ENCODE results near the gene PPM1L.

PPM1L gene

DNA sequence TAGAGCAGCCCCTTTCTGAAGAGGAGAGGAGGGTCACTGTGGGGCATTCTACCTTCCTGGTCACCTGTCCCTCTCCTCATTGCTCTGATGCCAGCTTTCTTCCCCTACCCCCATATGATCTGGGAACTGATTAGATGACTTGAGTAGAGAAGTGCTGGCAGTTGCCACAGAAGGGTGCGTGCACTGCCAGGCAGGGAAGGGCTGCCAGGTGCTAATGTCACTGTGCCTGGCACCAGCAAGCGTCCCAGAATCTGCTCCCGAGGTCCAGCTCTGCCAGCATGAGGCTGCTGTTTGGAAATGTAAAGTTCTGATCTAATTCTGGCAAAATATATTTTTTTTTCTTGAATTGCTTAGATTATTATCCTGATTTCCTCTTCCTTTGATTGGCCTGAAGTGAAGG is 52.8 kb downstream of the PPM1L start:
- no peak for DNase-seq (ENCODE audit: low read depth)

- no peak for DNase-seq (ENCODE audit: low read depth)
These were observed 53.4 kb downstream of the PPM1L start for GRCh38 chr3:160809453-160809852.

DNA sequence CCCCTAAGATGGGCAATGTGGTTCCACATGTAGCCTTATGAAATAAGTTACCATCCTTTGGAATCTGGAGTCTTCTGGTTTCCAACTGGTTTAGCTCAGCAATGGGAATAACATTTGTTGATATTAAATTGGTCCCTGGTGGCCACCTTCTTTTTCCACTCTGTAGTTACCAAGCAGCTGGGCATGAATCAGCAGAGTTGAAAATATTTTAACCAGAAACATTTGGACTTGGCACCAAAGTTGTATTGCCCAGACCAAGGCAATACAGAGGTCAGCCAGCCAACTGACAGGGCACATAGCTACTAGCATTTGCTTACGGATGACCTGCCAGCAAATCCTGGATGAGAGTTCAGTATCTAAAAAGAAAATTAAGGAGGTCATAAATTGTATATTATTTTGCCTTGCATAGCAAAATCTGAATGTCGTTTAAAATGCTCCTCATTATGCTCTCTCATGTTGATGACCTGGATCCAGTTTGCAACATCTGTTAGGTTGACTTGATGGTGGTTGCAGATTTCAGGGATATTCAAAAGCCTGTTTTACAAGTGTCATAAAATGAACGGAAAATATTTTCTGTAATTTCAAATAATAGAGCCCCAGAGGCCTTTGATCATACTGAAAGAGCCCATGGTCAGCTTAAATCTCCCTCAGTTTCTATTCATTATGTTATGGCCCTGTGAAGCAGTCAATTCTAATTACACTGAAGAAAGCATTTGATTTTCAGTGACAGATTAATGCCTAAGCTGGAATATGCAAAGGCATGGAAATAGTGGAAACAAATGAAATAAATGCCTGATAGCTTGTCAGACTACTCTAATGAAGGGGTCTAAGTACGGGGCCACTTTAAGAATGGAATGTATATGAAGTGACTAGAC is 54.6 kb downstream of the PPM1L start:
- DNase-seq (ENCODE audit: low read depth), result no peak

DNA sequence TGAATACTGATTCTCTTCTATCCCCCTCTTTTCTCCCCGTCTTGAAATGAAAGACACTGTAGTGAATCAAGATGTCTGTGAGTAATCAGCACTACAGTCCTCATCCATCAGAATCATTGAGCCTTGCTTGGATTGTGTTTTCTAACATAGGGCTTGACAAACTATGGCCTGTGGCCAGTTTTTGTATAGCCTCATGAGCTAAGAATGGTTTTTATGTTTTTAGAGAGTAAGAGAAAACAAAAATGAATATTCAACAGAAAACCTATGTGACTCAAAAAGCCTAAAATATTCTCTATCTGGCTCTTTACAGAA is 55.2 kb downstream of the PPM1L start:
- no peak for DNase-seq (ENCODE audit: low read depth)

GRCh38 chr3:160812304-160812703 is 56.3 kb downstream of the PPM1L start:
- DNase-seq (ENCODE audit: low read depth), result no peak

DNA sequence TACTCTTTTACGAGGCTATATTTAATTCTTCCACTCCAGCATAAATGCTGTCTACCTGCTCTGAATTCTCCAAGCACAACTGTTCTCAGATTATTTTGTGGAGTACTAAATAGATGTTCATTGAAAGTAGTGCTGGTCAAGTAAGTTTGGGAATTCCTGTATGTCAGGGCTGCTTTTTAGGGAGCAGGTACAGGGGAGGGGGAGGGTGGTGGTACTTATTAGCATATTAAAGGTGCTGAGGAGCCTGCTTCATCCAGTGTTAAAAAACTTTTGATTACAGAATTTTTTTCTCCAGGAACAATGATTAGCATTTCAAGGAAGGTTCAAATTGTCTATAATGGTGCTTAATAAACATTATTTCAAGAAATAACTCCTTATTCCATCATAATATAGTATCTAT is 59.2 kb downstream of the PPM1L start:
- DNase-seq (ENCODE audit: low read depth), result no peak

DNA sequence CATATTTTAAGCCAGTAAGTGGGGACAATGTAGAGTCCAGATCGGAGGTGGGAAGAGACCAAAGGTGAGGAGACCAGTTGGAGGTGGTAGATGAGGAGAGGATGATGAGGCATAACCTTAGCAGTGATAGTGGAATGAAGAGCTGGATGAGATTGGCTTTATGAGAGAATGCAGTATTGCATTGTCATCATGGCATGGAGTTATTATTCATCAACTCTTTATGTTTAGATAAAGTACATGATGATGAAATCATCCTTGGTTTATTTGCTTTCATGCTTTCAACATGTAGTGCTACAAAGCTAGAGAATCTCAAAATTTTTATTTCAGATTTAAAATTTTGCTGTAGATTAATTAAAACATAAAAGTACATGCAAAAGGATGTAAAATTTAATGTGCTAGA is 64.0 kb downstream of the PPM1L start:
- no peak for DNase-seq (ENCODE audit: low read depth)

DNA sequence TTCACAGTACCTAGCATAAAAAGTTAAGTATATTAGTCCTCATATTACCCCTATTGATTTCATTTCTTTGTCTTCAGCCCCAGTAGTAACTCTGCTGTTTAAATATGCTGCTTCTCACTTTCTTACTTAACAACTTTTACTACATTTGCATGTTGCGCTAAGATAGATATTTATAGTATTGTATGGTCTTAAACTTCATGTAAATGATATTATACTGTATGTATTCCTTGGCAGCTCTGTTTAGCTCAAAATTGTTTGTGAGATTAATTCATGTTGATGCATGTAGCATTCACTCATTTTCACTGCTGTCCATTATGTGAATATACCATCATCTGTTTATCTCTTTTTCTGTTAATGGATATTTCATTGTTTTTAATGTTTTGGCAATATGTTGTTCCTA is 64.4 kb downstream of the PPM1L start:
- DNase-seq (ENCODE audit: low read depth), result no peak

- DNase-seq (ENCODE audit: low read depth), result no peak
These were observed 66.9 kb downstream of the PPM1L start for GRCh38 chr3:160822936-160823335.

DNA sequence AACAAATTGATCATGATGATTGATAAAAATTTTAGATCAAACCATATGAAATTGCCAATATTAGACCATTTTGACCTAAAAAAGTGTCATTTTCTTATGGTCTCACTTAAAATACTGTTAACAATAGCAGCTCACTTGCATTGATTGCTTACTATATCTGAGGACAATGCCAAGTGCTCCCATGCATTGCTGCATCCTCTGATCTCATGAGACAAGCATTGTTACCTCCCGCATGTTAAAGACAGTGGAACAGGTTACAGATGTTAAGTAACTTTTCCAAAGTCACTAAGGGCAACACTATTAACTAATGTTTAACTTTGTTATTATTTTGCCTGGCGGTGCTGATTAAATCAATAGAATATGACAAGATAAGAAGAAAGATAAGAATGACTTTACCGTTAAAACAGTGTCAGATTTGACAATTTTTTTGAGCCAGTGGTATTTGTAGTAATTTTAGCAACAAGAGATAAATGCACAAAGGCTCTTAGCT is 69.3 kb downstream of the PPM1L start:
- DNase-seq (ENCODE audit: low read depth), result no peak

DNA sequence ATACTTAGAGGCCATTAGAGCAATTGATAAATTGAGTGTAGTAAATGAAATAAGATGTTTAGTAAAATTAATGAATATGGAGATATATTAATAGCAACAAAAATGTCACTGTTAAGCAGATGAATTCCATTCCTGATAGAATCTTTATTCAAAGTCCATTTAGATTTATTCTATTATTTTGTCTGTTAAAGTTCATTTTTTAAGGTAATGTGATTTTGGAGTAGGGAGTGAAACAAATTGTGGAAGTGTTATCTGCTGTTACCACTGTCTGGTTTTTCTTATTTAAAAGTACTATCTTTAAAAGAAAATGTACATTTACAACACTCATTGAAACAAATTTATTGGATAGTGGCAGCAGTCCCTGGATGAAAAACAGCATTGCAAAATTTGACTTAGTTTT is 70.4 kb downstream of the PPM1L start:
- DNase-seq (ENCODE audit: low read depth), result no peak

DNA sequence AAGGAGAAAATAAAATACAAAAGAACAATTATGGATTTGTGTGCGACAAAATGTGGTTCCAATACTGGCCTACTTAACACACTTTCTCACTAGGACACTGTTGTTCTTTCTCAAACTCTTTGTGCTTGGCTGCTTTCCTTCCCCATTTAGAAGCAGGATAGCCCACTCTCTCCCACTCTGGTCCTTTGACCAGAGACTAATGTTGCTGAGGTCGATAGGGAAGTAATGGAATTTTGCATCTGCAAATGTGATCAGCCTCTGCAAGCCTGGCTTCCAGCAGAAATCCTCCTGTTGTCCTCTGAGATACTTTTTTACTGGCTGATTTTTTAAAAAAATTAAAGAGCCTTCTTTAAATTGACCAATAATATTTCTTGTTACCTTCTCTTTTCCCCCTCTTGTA is 71.0 kb downstream of the PPM1L start:
- no peak for DNase-seq (ENCODE audit: low read depth)

DNA sequence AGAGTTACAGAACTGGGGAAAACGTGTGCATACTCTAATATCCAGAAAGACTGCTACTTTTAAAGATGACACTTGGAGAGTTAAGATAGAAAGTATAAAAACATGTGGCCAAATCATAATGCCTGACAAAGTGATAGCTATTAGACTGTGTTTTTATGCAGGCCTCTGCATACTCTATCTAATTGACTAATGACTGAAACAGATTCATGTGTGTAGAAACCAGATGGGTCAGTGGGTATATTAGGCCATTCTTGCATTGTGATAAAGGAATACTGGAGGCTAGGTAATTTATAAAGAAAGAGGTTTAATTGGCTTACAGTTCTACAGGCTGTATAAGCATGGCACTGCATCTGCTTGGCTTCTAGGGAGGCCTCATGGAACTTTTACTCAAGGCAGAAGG is 71.5 kb downstream of the PPM1L start:
- no peak for DNase-seq (ENCODE audit: low read depth)

GRCh38 chr3:160828880-160829279 is 72.8 kb downstream of the PPM1L start:
- no peak for DNase-seq (ENCODE audit: low read depth)

DNA sequence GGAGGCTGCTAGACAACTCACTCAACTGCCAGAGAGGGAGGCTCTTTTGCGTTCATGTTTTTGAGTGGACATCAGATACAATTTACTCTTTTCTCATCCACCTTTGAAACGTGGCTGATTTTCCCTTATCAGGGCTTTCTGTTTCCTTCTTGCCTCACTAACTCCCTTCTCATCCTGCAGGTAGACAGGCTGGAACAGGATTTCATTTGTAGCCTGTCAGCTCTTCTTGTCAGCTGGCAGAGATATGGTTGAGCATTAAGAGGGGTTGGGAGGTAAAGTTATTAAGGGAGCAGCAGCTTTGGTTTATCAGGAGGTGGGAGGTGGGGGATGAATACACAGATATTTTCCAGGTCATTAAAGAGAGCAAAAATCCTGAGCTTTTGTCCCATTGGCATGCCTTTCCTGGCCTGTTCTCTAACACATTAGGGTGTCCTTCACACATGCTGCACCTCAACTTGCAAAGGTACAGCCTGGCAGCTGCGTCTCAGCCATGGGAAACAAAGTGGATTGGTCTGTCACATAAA is 73.5 kb downstream of the PPM1L start:
- DNase-seq (ENCODE audit: low read depth), result no peak

GRCh38 chr3:160830796-160831195 is 74.8 kb downstream of the PPM1L start:
- DNase-seq (ENCODE audit: low read depth), result no peak

DNA sequence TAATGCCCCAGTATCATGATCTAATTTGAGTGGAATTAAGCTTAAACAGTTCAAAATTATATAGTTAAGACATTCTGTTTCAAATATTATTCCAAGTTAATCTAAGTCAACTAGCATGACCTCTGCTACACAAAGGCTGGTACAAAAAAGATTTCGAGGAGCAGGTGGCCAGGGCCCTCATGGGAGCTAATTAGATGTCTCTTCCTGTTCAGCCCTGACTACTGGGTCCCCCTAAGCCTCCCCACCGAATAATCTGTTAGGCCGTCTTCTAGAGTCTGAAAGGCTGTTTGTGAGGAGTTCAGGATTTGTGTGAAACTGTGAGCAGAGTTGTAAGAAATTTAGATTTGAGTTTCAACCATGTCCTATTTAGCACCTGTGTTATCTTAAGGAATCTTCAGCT is 75.4 kb downstream of the PPM1L start:
- DNase-seq (ENCODE audit: low read depth), result no peak

GRCh38 chr3:160837394-160837980 is 81.5 kb downstream of the PPM1L start:
- DNase-seq (ENCODE audit: low read depth), result no peak

DNA sequence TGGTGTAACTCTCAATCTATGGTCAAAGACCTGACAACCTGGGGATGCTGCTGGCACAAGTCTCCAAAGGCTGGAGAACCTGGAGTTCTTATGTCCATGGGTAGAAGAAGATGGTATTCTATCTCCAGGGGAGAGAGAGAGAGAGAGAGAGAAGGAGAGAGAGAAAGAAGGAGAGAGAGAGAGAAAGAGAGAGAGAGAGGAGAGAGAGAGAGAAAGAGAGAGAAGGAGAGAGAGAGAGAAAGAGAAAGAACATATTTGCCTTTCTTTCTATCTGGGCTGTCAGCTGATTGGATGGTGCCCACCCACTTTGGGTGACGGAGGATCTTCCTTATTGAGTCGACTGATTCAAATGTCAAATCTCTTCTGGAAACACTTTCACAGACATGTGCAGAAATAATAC is 84.6 kb downstream of the PPM1L start:
- no peak for DNase-seq (ENCODE audit: low read depth)

DNA sequence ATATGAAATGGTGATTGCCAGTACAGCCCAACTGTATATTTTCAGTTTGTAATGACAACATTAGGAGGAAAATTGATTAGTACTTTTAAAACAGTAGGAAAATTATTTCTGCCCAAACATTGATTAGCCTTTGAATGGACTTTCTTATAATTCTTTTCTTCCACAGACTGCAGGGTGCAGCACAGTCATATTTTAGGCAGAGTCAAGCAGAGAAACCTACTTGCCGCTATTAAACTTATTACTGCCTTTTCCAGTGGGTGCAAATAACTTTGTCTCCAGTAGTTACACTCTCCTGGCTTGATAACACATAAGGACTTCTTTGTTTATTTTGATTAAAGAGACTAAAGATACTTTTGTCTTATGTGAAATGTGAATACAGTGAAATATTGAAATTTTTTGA is 85.4 kb downstream of the PPM1L start:
- no peak for DNase-seq (ENCODE audit: low read depth)

DNA sequence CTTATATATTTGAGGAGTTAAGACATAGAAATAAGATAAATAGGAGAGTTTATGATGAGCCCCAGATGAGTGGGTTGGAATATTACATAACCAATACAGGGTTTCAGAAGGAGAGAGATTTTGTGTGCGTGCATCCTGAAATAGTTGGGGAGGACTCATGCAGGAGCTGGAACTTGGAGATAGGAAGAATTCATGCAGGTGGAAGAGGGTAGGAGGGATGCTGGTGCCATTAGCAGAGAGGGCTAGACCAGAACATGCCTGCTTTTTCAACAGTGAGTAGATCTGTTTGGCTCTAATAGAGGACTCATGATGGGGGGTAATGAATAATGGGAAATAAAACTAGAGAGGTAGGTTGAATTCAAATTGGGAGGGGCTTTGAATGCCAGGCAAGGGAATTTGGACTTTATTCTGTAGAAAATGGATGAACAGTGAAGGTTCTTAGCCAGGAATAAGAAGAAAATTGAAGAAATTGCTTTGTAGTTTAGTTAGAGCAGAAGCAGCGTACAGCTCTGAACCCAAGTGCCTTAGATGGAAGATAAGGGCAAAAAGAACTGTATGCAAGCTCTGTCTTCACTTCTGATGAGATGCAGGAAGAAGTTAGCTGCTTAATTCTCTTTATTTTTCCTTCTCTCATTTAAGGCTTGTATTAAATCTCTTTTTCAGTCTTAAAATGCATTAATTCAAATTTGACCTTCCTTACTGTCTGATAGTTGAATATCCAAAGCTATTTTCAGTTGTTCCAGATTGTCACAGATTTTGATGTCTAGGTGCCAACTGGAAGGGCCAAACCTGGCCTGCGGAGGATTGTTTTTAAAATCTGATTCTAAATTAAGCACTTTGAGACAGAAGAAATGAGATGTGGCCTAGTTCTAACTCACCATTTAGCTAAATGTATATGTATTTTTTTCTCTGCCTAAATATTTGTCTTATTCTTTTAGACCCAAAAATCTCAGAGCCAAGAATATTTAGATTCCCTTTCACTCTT is 86.3 kb downstream of the PPM1L start:
- DNase-seq (ENCODE audit: low read depth), result no peak

- DNase-seq (ENCODE audit: low read depth), result no peak
These were observed 95.7 kb downstream of the PPM1L start for GRCh38 chr3:160851629-160852210.
